UCSD-AML1 (cell line): ENCODE data around the gene ANP32A.

Experiments
- DNase-seq: peaks from one replicate; lab custom pipeline; 2025; ENCODE audit not compliant: unreplicated experiment; lab: John Stamatoyannopoulos, UW

ANP32A gene

GRCh38 chr15:68783226-68784058 is 37.3 kb downstream of the ANP32A start:
- peak; percentile 56 for DNase-seq

GRCh38 chr15:68782589-68783161 is 38.0 kb downstream of the ANP32A start:
- no peak for DNase-seq

- peak; percentile 88 for DNase-seq
Observed at GRCh38 chr15:68781766-68782588, 38.7 kb downstream of the ANP32A start.

- DNase-seq = no peak
Observed at GRCh38 chr15:68781217-68781616, 39.5 kb downstream of the ANP32A start.

GRCh38 chr15:68778876-68779275 is 41.8 kb downstream of the ANP32A start:
- DNase-seq = no peak

GRCh38 chr15:68776477-68777270 is 44.0 kb downstream of the ANP32A start:
- no peak for DNase-seq

- no peak for DNase-seq
Observed at GRCh38 chr15:68775671-68776476, 44.8 kb downstream of the ANP32A start.

GRCh38 chr15:68775236-68775577 is 45.5 kb downstream of the ANP32A start:
- DNase-seq = no peak

GRCh38 chr15:68774521-68775235 is 46.0 kb downstream of the ANP32A start:
- no peak for DNase-seq

- no peak for DNase-seq
Observed at GRCh38 chr15:68774120-68774519, 46.6 kb downstream of the ANP32A start.

- no peak for DNase-seq
Observed at GRCh38 chr15:68773036-68773435, 47.7 kb downstream of the ANP32A start.

- DNase-seq = no peak
Observed at GRCh38 chr15:68770216-68770615, 50.5 kb downstream of the ANP32A start.

- DNase-seq = no peak
Observed at GRCh38 chr15:68769702-68770101, 51.0 kb downstream of the ANP32A start.

- no peak for DNase-seq
Observed at GRCh38 chr15:68768321-68768720, 52.4 kb downstream of the ANP32A start.

GRCh38 chr15:68767833-68768232 is 52.9 kb downstream of the ANP32A start:
- no peak for DNase-seq

GRCh38 chr15:68765602-68766368 is 54.9 kb downstream of the ANP32A start:
- no peak for DNase-seq

- no peak for DNase-seq
Observed at GRCh38 chr15:68764090-68764489, 56.6 kb downstream of the ANP32A start.

- DNase-seq = no peak
Observed at GRCh38 chr15:68763063-68763462, 57.6 kb downstream of the ANP32A start.
